Measurements from ENCODE around the gene TNNT2.

The TNNT2 gene

GRCh38 chr1:201360901-201361651 lies 16.4 kb downstream of the TNNT2 start:
- TF ChIP-seq, protein P1, sequence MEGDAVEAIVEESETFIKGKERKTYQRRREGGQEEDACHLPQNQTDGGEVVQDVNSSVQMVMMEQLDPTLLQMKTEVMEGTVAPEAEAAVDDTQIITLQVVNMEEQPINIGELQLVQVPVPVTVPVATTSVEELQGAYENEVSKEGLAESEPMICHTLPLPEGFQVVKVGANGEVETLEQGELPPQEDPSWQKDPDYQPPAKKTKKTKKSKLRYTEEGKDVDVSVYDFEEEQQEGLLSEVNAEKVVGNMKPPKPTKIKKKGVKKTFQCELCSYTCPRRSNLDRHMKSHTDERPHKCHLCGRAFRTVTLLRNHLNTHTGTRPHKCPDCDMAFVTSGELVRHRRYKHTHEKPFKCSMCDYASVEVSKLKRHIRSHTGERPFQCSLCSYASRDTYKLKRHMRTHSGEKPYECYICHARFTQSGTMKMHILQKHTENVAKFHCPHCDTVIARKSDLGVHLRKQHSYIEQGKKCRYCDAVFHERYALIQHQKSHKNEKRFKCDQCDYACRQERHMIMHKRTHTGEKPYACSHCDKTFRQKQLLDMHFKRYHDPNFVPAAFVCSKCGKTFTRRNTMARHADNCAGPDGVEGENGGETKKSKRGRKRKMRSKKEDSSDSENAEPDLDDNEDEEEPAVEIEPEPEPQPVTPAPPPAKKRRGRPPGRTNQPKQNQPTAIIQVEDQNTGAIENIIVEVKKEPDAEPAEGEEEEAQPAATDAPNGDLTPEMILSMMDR (IDR thresholded peaks at IDR 0.05; ENCODE audit: low read depth, low read length): no peak
- no peak overlapping the region for H3K4me3 ChIP-seq (replicated peaks in 1 of 2; ENCODE audit: low read depth in 2 of 2, low read length in 2 of 2)
- no peak for DNase-seq (ENCODE audit: low read depth in 2 of 2)

GRCh38 chr1:201360486-201360885 lies 17.0 kb downstream of the TNNT2 start:
- no peak overlapping the region for H3K4me3 ChIP-seq (replicated peaks in 1 of 2; ENCODE audit: low read depth in 2 of 2, low read length in 2 of 2)
- TF ChIP-seq, protein P1 (IDR thresholded peaks at IDR 0.05; ENCODE audit: low read depth, low read length): no peak
- DNase-seq (ENCODE audit: low read depth in 2 of 2): no peak

GRCh38 chr1:201359873-201360210 lies 17.6 kb downstream of the TNNT2 start:
- TF ChIP-seq, protein P1 (IDR thresholded peaks at IDR 0.05; ENCODE audit: low read depth, low read length): no peak
- DNase-seq (ENCODE audit: low read depth in 2 of 2): no peak
- no peak overlapping the region for H3K4me3 ChIP-seq (replicated peaks in 1 of 2; ENCODE audit: low read depth in 2 of 2, low read length in 2 of 2)

GRCh38 chr1:201359031-201359872 lies 18.2 kb downstream of the TNNT2 start:
- DNase-seq (ENCODE audit: low read depth in 2 of 2): no peak
- H3K4me3 ChIP-seq (replicated peaks in 1 of 2; ENCODE audit: low read depth in 2 of 2, low read length in 2 of 2): no peak overlapping the region
- TF ChIP-seq, protein P1 (IDR thresholded peaks at IDR 0.05; ENCODE audit: low read depth, low read length): no peak

- TF ChIP-seq, protein P1 (IDR thresholded peaks at IDR 0.05; ENCODE audit: low read depth, low read length): no peak
- peak; percentile 36 to 59 for DNase-seq (ENCODE audit: low read depth in 2 of 2)
- no peak overlapping the region for H3K4me3 ChIP-seq (replicated peaks in 1 of 2; ENCODE audit: low read depth in 2 of 2, low read length in 2 of 2)
Measured at GRCh38 chr1:201358596-201358995, 18.9 kb downstream of the TNNT2 start.

- TF ChIP-seq, protein P1 (IDR thresholded peaks at IDR 0.05; ENCODE audit: low read depth, low read length): no peak
- no peak overlapping the region for H3K4me3 ChIP-seq (replicated peaks in 1 of 2; ENCODE audit: low read depth in 2 of 2, low read length in 2 of 2)
- DNase-seq (ENCODE audit: low read depth in 2 of 2): no peak
Measured at GRCh38 chr1:201357636-201358348, 19.7 kb downstream of the TNNT2 start.
